GM19467 (cell line): ENCODE data around the gene TCEAL6.
"Not testable (repeated sequence)": the region's sequence is repeated elsewhere in the genome, so short reads cannot be mapped to it uniquely, and the experiment has no call there.

Experiments
- ATAC-seq: cut with Tn5 transposase; IDR thresholded peaks from one replicate; pipeline ENCODE4 v1.9.1; 2021; ENCODE audit warnings: mild to moderate bottlenecking, moderate library complexity; ENCODE audit not compliant: unreplicated experiment

The TCEAL6 gene

GRCh38 chrX:102142274-102142673, at the start of gene TCEAL6:
TCEAL6 (minus strand) TSS chrX:102142481.
- ATAC-seq = not testable (repeated sequence)

DNA sequence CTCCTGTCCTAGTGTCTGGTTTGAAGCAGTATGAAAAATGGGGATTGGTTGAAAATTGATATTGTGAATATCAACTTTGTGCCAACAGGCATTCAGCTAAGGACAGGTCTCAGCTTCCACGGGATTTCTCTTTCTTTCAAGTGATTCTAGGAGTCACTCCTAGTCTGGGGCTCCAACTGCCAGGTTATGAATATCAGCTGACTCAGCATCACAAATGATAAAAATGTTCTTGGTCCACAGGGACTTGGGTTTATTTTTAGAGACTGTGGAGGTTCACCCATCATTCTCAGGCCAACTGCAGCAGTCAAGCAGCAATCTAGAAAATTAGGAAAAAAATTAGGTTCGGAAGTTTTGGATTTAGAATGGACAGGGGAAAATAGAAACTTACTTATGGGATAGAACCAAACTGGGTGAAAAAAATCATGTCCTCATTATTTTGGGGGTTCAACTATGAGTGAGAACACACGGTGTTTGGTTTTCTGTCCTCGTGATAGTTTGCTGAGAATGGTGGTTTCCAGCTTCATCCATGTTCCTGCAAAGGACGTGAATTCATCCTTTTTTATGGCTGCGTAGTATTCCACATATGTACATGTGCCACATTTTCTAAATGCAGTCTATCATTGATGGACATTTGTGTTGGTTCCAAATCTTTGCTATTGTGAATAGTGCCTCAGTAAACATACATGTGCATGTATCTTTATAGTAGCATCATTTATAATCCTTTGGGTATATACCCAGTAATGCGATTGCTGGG, 43.9 kb upstream of the TCEAL6 start:
- no peak for ATAC-seq

- peak; percentile 95 for ATAC-seq
Observed at GRCh38 chrX:102155806-102156179, 13.5 kb upstream of the TCEAL6 start, which contains the start of gene BEX5. BEX5 (minus strand) TSS chrX:102155977; CDS start chrX:102154265, 1,712 bp downstream.

DNA sequence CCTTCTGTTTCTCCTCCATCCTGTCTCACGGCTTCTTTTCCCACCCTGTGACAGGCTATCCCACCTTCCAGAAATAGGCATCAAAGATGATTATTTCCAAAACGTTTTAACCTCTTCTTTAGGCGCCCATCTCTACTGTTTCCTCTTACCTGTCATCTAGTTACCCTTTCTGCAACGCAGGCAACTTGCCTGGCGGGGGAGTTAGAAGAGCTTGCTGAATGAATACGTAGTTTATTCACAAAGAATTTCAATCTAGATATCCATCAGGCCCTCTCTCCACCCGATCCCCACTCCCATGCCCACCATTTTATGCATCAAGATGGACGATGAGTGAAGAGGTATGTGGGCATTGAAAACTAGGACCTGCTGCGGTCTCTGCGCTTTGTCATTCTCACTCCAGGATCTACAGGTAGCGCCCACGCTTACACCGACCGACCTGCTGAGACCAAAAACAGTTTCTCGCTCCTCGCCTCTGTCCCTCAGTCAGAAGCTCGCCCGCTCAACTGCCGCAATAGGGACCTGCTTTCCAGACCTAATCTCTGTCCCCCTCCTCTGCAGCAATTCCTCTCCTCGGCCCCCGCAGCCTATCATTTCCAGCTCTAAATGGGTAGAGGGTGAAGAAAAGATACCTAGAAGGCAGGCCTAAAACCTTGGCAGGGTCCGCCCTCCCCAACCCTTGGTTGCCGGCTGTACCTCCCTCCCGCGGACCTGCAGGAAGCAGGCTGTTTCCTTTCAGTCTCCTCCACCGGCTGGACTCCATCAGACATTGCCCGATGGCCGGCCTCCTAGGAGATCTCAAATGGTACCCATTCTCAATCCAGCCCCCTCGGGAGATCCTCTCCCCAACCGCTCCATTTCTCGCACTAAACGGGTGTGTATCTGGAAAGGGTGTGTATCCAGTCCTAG, 12.9 kb upstream of the TCEAL6 start:
- peak; percentile 36 for ATAC-seq

DNA sequence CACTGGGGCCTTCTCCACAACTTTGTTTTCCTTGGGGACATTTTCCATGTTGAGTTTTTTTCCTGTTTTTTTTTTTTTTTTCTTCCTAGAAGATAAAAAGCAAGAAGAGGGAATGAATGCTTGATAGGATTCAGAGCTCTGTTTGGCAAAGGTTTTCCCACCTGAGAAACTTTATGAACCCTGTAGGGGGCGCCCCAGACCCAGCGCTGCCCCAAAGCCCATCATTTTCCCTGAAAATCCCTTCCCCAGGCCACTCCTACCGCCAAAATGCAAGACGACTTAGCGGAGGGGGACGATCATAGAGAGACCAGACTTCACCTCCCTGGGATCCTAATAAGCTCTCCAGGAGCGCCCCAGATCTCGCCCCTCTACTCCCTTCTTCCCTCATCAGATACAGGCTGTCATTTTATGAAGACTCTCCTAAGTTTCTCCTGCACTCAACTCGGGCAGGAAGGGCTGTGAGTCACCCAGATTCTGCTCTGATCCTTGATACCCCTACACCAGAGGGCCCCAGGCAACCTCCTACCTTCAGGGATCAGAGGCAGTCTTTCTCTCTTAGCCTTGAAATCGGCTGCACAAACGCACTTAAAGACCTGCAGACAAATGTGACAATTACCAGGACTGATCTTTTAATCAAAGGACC, 12.1 kb upstream of the TCEAL6 start:
- ATAC-seq = no peak

DNA sequence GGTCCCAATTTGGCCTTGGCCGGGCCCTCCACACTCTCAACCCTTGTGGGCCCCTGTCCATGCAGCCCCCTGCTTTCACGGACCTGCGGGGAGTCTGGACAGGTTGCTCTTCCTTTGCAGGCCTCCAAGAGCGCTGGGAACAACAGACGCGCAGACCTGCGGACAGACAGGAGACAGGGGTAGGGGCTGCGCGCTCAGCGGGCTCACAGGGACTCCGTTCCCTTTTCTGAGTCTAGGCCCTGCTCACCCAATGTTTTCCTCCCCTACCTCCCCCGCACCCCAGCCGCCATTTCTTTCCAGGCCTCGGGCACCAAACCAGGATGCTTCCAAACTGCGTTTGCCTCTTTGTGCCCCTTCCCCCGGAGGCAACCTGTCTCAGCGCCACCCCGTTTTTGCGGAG, 650 bp downstream of the TCEAL6 start:
- not testable (repeated sequence) for ATAC-seq

GRCh38 chrX:102140876-102141275, 1.4 kb downstream of the TCEAL6 start:
- not testable (repeated sequence) for ATAC-seq

- no peak for ATAC-seq
Observed at GRCh38 chrX:102138064-102138463, 4.2 kb downstream of the TCEAL6 start.

GRCh38 chrX:102129473-102129872, 12.8 kb downstream of the TCEAL6 start:
- ATAC-seq = no peak

DNA sequence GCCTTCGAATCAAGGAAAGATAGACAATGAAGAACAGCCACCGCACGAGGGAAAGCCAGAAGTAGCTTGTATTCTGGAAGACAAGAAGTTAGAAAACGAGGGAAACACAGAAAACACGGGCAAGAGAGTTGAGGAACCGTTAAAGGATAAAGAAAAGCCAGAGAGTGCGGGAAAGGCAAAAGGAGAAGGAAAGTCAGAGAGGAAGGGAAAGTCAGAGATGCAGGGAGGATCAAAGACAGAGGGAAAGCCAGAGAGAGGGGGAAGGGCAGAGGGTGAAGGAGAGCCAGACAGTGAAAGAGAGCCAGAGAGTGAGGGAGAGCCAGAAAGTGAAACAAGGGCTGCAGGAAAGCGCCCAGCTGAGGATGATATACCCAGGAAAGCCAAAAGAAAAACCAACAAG, 15.4 kb downstream of the TCEAL6 start:
- ATAC-seq = no peak

DNA sequence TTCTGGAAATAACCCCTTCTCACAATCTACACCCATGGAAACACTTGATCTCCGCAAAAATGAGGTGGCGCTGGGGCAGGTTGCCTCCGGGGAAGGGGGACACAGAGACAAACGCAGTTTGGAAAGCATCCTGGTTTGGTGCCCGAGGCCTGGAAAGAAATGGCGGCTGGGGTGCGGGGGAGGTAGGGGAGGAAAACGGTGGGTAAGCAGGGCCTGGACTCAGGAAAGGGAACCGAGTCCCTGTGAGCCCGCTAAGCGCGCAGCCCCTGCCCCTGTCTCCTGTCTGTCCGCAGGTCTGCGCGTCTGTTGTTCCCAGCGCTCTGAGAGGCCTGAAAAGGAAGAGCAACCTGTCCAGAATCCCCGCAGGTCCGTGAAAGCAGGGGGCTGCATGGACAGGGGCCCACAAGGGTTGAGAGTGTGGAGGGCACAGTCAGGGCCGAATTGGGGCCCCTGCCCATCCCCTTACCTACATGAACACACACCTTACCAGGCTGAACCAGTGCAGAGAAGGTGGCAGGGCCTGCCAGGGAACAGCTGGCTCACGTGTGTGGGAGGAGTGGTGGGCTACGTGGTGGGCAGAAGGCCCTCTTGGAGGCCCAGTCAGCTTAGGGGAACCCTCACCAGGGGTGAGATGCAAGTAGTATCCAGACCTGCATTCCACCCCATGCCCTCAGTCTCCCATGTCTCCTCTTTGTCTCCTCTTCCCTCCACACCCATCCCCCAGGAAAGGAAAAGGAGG, 16.0 kb downstream of the TCEAL6 start:
- not testable (repeated sequence) for ATAC-seq

DNA sequence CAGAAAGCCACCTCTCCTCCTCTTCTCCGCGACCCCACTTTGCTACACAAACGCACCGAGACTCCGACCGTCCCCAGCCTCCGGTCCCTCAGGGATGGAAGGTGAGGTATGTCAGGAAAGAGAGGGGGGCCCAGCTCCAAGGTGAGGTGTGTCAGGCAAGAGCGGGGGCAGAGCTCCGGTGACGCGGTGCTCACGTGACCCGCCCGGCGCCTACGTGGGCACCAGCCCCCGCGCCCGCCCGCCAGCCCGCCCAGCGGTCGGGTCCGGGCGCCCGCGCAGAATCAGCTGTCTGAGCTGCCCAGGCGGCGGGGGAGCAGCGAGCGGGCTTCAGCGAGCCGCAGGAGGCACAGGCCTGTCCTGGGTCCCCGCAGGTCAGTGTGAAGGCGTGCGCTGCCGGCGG, 16.8 kb downstream of the TCEAL6 start, which contains the start of gene TCEAL2:
Gene TCEAL2 (plus strand): TSS at position 244 of the 400 bp plus-strand sequence. CDS start 1,152 bp downstream, outside the sequence.
- ATAC-seq = not testable (repeated sequence)

DNA sequence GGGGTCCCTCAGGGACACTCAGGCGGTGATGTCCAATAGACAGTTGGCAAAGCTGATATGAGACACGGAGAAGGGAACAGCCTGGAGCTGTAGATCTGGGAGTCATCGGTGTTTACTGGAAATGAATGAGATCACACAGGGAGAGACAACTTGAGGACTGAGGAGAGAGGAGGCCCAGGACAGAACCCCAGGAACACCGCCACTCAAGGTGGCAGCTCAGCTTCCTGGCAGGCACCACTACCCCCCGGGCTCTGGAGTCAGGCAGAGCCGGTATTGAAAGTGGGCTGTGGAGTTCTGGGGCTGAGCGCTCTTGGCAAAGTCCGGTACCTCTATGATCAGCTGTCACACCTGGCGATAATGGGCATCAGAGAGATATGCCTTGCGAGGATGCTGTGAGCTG, 17.3 kb downstream of the TCEAL6 start:
- not testable (repeated sequence) for ATAC-seq

GRCh38 chrX:102115748-102116147, 26.5 kb downstream of the TCEAL6 start:
- ATAC-seq = no peak

- no peak for ATAC-seq
Observed at GRCh38 chrX:102113367-102113766, 28.9 kb downstream of the TCEAL6 start.
